H1 (cell line): ENCODE data around the gene CALCR. TPM values are rescaled to one million over a fixed set of nuclear protein-coding genes. Genes with fewer than 3 reads are reported as not detected.

Source experiments
- CTCF ChIA-PET: fragments of 300-600 bp; sonication (Branson Sonifier 250); formaldehyde crosslinking; loops from one replicate; lab custom pipeline; 2021; ENCODE audit not compliant: partially characterized antibody; lab: Charles Lee
- POLR2A ChIA-PET: fragments of 300-600 bp; sonication (Branson Sonifier 250); formaldehyde crosslinking; loops from one replicate; lab custom pipeline; 2021; ENCODE audit warnings: inconsistent platforms; ENCODE audit not compliant: partially characterized antibody; lab: Charles Lee
- DNase-seq, 2 experiments: peaks; one replicate each; pipeline versions ENCODE4 v3.0.0 to v3.0.0-alpha.2; 2010 to 2022; ENCODE audit warnings: low spot score in 2 of 2, low read depth in 1 of 2, mixed read lengths in 1 of 2
- FAIRE-seq: peaks from 2 replicates; lab custom pipeline; 2011; peaks lifted over from hg19 to GRCh38; lab: Jason Lieb, UNC
- H2AFZ ChIP-seq: 2 replicates; pipeline ENCODE4 v1.8.1; 2012; ENCODE audit warnings: low read length, inconsistent platforms
- H2AK5ac ChIP-seq: 2 replicates; pipeline ENCODE4 v1.6.1; 2013; ENCODE audit warnings: low read depth, low read length
- H2BK120ac ChIP-seq: replicated peaks from 2 replicates; pipeline ENCODE3; 2013; ENCODE audit warnings: low read depth, low read length, inconsistent platforms
- H2BK12ac ChIP-seq: 2 replicates; pipeline ENCODE4 v1.6.1; 2013; ENCODE audit warnings: low read depth, low read length
- H2BK15ac ChIP-seq: 2 replicates; pipeline ENCODE4 v1.6.1; 2013; ENCODE audit warnings: low read length
- H2BK20ac ChIP-seq: 2 replicates; pipeline ENCODE4 v1.6.1; 2013; ENCODE audit warnings: low read length
- H2BK5ac ChIP-seq: 2 replicates; pipeline ENCODE4 v1.6.1; 2013; ENCODE audit warnings: low read depth, low read length
- H3K14ac ChIP-seq: 2 replicates; pipeline ENCODE4 v1.6.1; 2013; ENCODE audit warnings: inconsistent platforms; ENCODE audit not compliant: insufficient read length
- H3K18ac ChIP-seq: 2 replicates; pipeline ENCODE4 v1.6.1; 2013; ENCODE audit warnings: low read length; ENCODE audit errors: extremely low read depth
- H3K23ac ChIP-seq: 2 replicates; pipeline ENCODE4 v1.6.1; 2013; ENCODE audit warnings: inconsistent platforms; ENCODE audit not compliant: insufficient read length
- H3K23me2 ChIP-seq: 2 replicates; pipeline ENCODE4 v1.6.1; 2013; ENCODE audit warnings: low read depth, low read length
- H3K27ac ChIP-seq: 2 replicates; pipeline ENCODE4 v1.6.1; 2011; ENCODE audit warnings: low read depth, low read length, inconsistent platforms
- H3K27me3 ChIP-seq, 4 experiments: replicated peaks in 1 of 4; 1 replicate in 1 of 4; 2 replicates in 3 of 4; pipeline versions ENCODE4 v1.6.1 to v1.8.1; 2011 to 2013; ENCODE audit warnings: low read length in 3 of 4, mild to moderate bottlenecking in 3 of 4, inconsistent platforms in 2 of 4, mixed read lengths in 2 of 4, moderate library complexity in 1 of 4; ENCODE audit not compliant: control insufficient read depth in 3 of 4, insufficient read depth in 3 of 4; ENCODE audit errors: extremely low read depth in 1 of 4
- H3K36me3 ChIP-seq, 4 experiments: 2 replicates each; pipeline versions ENCODE4 v1.6.1 to v1.8.1; 2011 to 2013; ENCODE audit warnings: mild to moderate bottlenecking in 4 of 4, low read length in 3 of 4, moderate library complexity in 2 of 4, control low read depth in 1 of 4, inconsistent platforms in 1 of 4; ENCODE audit not compliant: insufficient read depth in 4 of 4, control insufficient read depth in 2 of 4
- H3K4ac ChIP-seq: replicated peaks from 2 replicates; pipeline ENCODE3; 2013; ENCODE audit warnings: low read length, low read depth, mixed read lengths, inconsistent platforms; ENCODE audit not compliant: insufficient read length
- H3K4me1 ChIP-seq, 4 experiments: replicated peaks in 1 of 4; 1 replicate in 1 of 4; 2 replicates in 3 of 4; pipeline versions ENCODE4 v1.6.1 to v1.8.1; 2011 to 2013; ENCODE audit warnings: low read length in 3 of 4, inconsistent platforms in 2 of 4, mixed read lengths in 1 of 4; ENCODE audit not compliant: insufficient read depth in 4 of 4, control insufficient read depth in 3 of 4
- H3K4me2 ChIP-seq, 2 experiments: 2 replicates each; pipeline versions ENCODE4 v1.6.1 to v1.8.1; 2011 to 2013; ENCODE audit warnings: low read depth in 2 of 2, low read length in 2 of 2, control low read depth in 1 of 2, inconsistent platforms in 1 of 2, mild to moderate bottlenecking in 1 of 2; ENCODE audit not compliant: insufficient read depth in 1 of 2
- H3K4me3 ChIP-seq, 4 experiments: fragments of 200-600, 300-600 bp in 1 of 4; sonication (generic), shearing (Covaris generic), sonication (Bioruptor Twin) in 1 of 4; 2 replicates each; pipeline versions ENCODE4 v1.5.1 to v1.8.1; 2011 to 2016; ENCODE audit warnings: low read length in 4 of 4, low read depth in 3 of 4, control low read depth in 2 of 4, inconsistent platforms in 2 of 4, mild to moderate bottlenecking in 2 of 4, mixed read lengths in 1 of 4, moderate library complexity in 1 of 4; ENCODE audit not compliant: insufficient read depth in 2 of 4; ENCODE audit errors: extremely low read depth in 1 of 4
- H3K56ac ChIP-seq: replicated peaks from 2 replicates; pipeline ENCODE3; 2013; ENCODE audit warnings: low read depth, mild to moderate bottlenecking, mixed read lengths, low read length, inconsistent platforms; ENCODE audit not compliant: insufficient read length
- H3K79me1 ChIP-seq: 2 replicates; pipeline ENCODE4 v1.6.1; 2013; ENCODE audit warnings: low read depth, low read length, control low read depth
- H3K79me2 ChIP-seq, 2 experiments: 2 replicates each; pipeline versions ENCODE4 v1.6.1 to v1.8.1; 2012 to 2013; ENCODE audit warnings: low read length in 2 of 2, mild to moderate bottlenecking in 2 of 2, inconsistent platforms in 1 of 2; ENCODE audit not compliant: insufficient read depth in 2 of 2, control insufficient read depth in 1 of 2
- H3K9ac ChIP-seq, 4 experiments: replicated peaks in 1 of 4; 1 replicate in 1 of 4; 2 replicates in 3 of 4; pipeline versions ENCODE4 v1.6.1 to v1.8.1; 2011 to 2013; ENCODE audit warnings: low read depth in 3 of 4, low read length in 3 of 4, control low read depth in 2 of 4, mild to moderate bottlenecking in 2 of 4, moderate library complexity in 2 of 4, inconsistent platforms in 1 of 4; ENCODE audit errors: extremely low read depth in 1 of 4
- H3K9me3 ChIP-seq, 2 experiments: 2 replicates each; pipeline versions ENCODE4 v1.6.1 to v1.8.1; 2012 to 2013; ENCODE audit warnings: mild to moderate bottlenecking in 2 of 2, moderate library complexity in 2 of 2, control low read depth in 1 of 2, inconsistent platforms in 1 of 2, low read depth in 1 of 2, low read length in 1 of 2, mixed read lengths in 1 of 2; ENCODE audit not compliant: insufficient read depth in 2 of 2
- H4K20me1 ChIP-seq, 2 experiments: replicated peaks in 1 of 2; 2 replicates each; pipeline versions ENCODE3 to v1.8.1; 2011 to 2013; ENCODE audit warnings: inconsistent platforms in 2 of 2, low read length in 2 of 2, mild to moderate bottlenecking in 1 of 2; ENCODE audit not compliant: insufficient read depth in 2 of 2, control insufficient read depth in 1 of 2
- H4K5ac ChIP-seq: 2 replicates; pipeline ENCODE4 v1.6.1; 2013; ENCODE audit warnings: low read length, low read depth, mixed read lengths, inconsistent platforms; ENCODE audit not compliant: insufficient read length
- H4K8ac ChIP-seq: 2 replicates; pipeline ENCODE4 v1.8.0; 2013; ENCODE audit warnings: mild to moderate bottlenecking, moderate library complexity, low read length, inconsistent platforms; ENCODE audit not compliant: insufficient read depth; ENCODE audit errors: extremely low read depth
- H4K91ac ChIP-seq: replicated peaks from 2 replicates; pipeline ENCODE3; 2013; ENCODE audit warnings: low read length, mixed read lengths, inconsistent platforms; ENCODE audit not compliant: insufficient read length
- KDM4A ChIP-seq: IDR thresholded peaks from one replicate; pipeline ENCODE4 v1.7.1; 2012; ENCODE audit warnings: low read depth, mild to moderate bottlenecking, moderate library complexity, low read length, inconsistent platforms; ENCODE audit not compliant: severe bottlenecking
- WGBS, 2 experiments: shearing (Covaris generic) in 1 of 2; methylation state at CpG; one replicate each; pipeline versions ENCODE4 v1.1.6 to v1.1.7; 2013 to 2015; ENCODE audit warnings: low lambda C conversion rate in 2 of 2, mixed read lengths in 2 of 2, inconsistent platforms in 1 of 2, low coverage in 1 of 2, missing lambda C conversion rate in 1 of 2; ENCODE audit not compliant: insufficient replicate concordance in 2 of 2, insufficient coverage in 1 of 2, insufficient read length in 1 of 2; ENCODE audit errors: extremely low coverage in 1 of 2, missing lambda C conversion rate in 1 of 2; 5-methylcytosine and 5-hydroxymethylcytosine counted together
- polyA plus RNA-seq, 7 experiments: library from polyadenylated mRNA; depleted of rRNA in 3 of 7; stranded (reverse) in 5 of 7; unstranded in 2 of 7; fragments of >200 nt in 5 of 7; fragments of 200-250 nt in 2 of 7; gene quantifications; 1 replicate in 5 of 7; 2 replicates in 1 of 7; 4 replicates in 1 of 7; pipeline versions ENCODE4 v1.2.1 to v1.2.3, GENCODE V29; 2011 to 2013; ENCODE audit warnings: missing spikeins in 2 of 7, mixed read lengths in 2 of 7
- total RNA-seq: library from RNA; stranded (reverse); fragmentation: NEBNext Ultra II Directional; extraction: Animal tissue kit (Norgen Biotek cat#: 25700); gene quantifications from 2 replicates; pipeline ENCODE4 v1.2.1, GENCODE V29; 2021

Gene CALCR
- total and polyA plus RNA-seq, 2 of the 8 experiments (the other 6 are each of a cell fraction or from before 2014, with no cell fraction given): 1.0 to 3.6 TPM

DNA sequence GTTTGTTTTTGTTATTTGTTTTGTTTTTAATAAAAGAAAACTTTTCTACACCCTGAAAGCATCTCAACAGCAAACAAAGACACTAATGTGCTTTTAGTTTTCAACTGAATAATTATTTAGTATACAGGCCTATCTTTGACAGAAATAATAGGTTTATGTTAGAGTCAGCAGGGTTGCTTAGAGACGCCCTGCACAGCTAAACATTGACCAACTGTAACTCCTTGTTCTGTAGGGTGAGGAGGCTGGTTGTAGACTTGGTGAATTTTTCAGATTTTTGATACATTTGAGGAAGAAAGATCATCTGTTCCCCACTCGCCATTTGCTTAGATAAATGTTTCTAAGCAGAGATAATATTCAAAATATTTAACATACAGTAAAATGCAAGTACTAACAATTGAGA, 103.1 kb downstream of the CALCR start:
- ChIA-PET POLR2A (no interaction called here), CTCF (no interaction called here)
- Histone ChIP-seq H3K4me2 (no peak overlapping the region), H4K8ac (no peak overlapping the region), H3K14ac (no peak overlapping the region), H2BK15ac (no peak overlapping the region), H2BK20ac (no peak overlapping the region), H3K56ac (no peak overlapping the region), H2AFZ (no peak overlapping the region), H3K23ac (no peak overlapping the region), H3K27ac (no peak overlapping the region), H3K23me2 (no peaks in the 10 kb centered on the region; the same call in 1 of the 2 replicates), H2BK5ac (no peak overlapping the region), H3K27me3 (no peaks in the 10 kb centered on the region), H2BK12ac (no peak overlapping the region), H4K91ac (no peak overlapping the region), H3K79me2 (no peaks in the 10 kb centered on the region), H4K5ac (no peak overlapping the region), H3K4me3 (no peak overlapping the region), H3K4ac (no peak overlapping the region), H2AK5ac (no peak overlapping the region), H3K36me3 (no peaks in the 10 kb centered on the region), H3K79me1 (no peaks in the 10 kb centered on the region), H3K9me3 (no peaks in the 10 kb centered on the region), H3K18ac (no peak overlapping the region), H2BK120ac (no peak overlapping the region), H4K20me1 (no peaks in the 10 kb centered on the region), H3K9ac (no peak overlapping the region), H3K4me1 (peaks cover 0 to 16% (median 6%) of the 10 kb centered on the region in 4 experiments; a peak in 4 of 7 replicates)
- TF ChIP-seq KDM4A: no peak
- FAIRE-seq (no peak), DNase-seq (no peak)
- WGBS, 2 experiments: 87% methylated on average over 2 of the region's 2 CpGs; no CpG with 5 or more reads in 1 of the 2 experiments
